ENCODE results near the gene FAM83D.

DNA sequence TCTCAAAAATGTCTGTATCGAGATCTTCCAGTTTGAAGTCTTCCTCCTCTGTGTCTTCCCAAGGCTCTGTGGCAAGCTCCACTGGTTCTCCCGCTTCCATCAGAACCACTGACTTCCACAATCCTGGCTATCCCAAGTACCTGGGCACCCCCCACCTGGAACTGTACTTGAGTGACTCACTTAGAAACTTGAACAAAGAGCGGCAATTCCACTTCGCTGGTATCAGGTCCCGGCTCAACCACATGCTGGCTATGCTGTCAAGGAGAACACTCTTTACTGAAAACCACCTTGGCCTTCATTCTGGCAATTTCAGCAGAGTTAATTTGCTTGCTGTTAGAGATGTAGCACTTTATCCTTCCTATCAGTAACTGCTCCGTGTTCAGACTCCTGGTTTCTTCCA, 25.9 kb downstream of the FAM83D start:
- TF ChIP-seq CTCF (IDR thresholded peaks at IDR 0.05; ENCODE audit: low read depth, low read length, poor library complexity, severe bottlenecking) (no peak), EZH2phosphoT487 (IDR thresholded peaks at IDR 0.05; ENCODE audit: borderline replicate concordance, low read length) (no peak)
